ENCODE results near the gene RSPH6A.

The RSPH6A gene

DNA sequence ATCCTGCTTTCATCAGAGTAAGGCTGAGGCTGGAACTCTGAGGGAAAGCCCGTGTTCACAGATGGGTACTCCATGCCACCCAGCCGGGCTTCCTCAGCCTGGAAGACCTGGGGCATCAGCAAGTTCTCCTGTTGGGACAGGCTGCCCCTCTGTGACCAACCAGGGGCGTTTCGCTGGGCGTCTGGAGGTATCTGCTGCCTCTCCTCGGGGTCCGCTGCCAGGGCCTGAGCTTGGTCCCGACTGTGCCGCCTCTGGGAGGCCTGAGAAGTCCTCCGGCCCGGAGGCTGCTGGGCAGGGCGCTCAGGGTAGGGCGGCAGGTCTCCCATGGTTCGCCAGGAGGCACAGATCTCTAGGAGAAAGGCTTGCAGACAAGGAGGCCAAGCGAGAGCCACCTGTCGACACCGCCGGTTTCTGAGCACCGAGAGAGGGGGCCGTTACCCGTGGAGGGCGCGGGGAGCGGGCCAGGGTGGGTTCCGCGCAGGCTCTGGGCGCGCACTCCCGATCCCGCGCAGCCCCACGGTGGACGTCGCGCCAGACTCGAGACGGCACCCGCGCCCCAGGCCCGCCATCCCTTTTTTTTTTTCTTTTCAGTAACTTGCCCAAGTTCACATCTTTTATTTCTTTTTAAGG is at the start of gene RSPH6A:
TSS of gene RSPH6A (minus strand) at position 458 of the 630 bp plus-strand sequence. CDS start at position 326, 132 bp downstream.
- DNase-seq = no peak

DNA sequence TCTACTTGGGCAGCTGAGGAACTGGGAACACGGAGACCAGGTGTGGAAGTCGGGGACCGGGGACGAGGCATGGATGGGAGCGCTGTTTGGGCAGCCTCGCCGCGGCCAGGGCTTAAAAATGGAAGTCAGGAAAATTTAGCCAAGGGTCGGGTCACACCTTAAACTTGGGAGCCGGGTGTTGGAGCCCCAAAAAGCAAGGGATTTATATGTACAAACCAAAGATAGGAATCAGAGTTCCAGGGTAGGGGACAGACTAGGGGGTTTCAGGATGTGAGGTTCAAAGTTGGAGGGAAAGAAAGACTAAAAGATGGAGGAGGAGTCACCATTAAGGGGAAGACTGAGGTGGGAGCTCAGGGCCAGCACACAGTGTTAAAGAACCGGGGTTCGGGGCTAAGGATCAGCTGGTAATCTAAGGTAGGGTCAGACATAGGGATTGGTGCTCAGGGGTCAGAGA is 49.5 kb upstream of the RSPH6A start:
- DNase-seq = no peak

DNA sequence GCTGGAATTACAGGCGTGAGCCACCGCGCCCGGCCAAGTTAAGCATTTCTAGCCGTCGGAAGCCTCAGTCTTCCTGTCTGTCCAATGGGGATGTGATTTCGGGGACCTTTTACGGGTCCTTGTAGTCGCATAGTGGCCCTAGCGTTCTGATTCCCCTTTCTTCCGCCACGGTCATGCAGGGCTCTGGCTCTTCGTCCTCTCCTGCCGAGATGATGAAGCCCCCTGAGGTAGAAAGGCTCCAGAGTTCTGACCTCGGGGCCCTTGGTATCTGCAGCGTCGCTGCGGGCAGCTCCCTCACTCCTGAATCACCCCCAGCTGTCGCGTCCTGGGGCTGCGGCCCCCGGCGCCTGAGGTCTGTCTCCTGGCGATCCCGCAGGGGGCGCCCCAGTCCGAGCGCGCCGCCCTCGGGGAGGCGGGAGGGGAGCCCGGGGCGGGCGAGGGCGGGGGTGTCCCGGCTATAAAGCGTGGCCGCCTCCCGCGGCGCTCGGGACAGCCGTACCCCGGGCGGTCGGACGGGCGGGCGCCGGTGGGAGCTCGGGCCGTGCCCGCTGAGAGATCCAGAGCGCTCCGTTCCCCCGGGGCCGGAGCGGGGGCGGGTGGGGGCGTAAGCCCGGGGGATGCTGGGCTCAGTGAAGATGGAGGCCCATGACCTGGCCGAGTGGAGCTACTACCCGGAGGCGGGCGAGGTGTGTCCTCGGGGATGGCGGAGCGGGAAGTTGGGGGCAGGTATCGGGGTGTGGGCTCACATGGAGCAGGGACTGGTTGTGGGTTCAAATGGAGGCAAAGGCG is 48.9 kb upstream of the RSPH6A start, which contains the start of gene FOXA3:
TSS of gene FOXA3 (plus strand) at position 487 of the 789 bp plus-strand sequence. CDS start at position 618, 131 bp downstream.
- no peak for DNase-seq

DNA sequence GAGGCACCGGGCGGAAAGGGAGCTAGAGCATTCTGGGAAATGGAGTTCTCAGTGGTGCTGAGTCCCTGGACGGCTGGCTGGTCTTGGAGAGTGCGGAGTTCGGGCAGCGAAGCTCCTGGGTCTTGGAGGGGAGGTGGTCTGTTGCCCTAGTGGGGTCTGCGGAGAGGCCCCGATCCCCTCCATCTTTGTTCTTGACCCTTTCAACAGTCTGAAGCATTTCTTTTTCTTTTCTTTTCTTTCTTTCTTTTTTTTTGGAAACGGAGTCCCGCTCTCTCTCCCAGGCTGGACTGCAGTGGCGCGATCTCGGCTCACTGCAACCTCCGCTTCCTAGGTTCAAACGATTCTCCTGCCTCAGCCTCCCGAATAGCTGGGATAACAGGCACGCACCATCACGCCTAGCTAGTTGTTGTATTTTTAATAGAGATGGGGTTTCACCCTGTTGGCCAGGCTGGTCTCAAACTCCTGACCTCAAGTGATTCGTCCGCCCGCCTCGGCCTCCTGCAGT is 48.3 kb upstream of the RSPH6A start:
- DNase-seq = no peak

DNA sequence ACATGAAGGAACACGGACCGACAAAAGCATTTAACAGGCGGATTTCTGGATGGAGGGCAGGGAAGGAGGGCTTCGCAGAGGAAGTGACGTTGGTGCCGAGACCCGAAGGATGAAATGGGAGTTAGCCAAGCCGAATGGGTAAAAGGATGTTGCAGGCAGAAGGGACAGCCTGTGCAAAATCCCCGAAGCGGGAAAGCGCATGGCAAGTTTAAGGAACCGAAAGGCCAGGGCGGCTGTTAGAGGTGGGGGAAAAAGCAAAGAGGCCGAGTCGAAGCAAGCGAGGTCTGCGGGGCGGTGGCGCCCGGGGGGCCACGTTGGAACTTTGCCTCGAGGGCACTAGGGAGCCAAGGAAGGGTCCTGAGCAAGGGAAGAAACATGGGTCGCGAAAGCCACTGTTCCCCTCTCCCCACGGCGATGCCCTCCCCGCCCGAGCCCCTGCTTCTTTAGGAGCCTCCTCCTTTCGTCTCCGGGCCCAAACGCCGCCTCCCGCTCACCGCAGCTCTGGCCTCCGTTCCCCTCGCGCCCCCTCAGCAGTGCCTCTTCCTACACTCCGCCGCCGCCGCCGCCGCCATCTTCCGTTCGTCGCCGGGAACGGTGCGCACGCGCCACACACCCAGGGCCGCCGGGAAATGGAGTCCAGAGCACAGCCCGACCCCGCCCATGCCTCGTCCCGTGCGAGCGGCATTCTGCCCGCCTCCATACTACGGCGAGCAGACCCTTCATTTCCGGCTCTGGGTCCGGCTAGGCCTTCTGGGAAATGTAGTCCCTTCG is 47.6 kb upstream of the RSPH6A start, which contains the start of gene SYMPK:
TSS of gene SYMPK (minus strand) at position 584 of the 771 bp plus-strand sequence. CDS start 8,652 bp downstream, outside the sequence.
- DNase-seq = peak; percentile 99

DNA sequence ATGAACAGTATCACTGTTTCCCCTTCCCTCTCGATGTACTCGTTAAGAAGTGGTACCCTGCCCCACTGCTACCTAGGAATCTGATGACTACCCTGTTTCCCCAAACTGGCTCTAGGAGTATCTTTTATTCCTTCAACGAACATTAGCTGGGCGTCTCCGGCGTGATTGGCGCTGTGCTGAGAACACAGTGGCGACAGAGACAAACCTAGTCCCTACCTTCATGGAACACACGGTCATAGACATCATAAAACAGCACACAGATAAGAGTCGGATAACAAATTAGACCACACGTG is 47.1 kb upstream of the RSPH6A start:
- DNase-seq = no peak

DNA sequence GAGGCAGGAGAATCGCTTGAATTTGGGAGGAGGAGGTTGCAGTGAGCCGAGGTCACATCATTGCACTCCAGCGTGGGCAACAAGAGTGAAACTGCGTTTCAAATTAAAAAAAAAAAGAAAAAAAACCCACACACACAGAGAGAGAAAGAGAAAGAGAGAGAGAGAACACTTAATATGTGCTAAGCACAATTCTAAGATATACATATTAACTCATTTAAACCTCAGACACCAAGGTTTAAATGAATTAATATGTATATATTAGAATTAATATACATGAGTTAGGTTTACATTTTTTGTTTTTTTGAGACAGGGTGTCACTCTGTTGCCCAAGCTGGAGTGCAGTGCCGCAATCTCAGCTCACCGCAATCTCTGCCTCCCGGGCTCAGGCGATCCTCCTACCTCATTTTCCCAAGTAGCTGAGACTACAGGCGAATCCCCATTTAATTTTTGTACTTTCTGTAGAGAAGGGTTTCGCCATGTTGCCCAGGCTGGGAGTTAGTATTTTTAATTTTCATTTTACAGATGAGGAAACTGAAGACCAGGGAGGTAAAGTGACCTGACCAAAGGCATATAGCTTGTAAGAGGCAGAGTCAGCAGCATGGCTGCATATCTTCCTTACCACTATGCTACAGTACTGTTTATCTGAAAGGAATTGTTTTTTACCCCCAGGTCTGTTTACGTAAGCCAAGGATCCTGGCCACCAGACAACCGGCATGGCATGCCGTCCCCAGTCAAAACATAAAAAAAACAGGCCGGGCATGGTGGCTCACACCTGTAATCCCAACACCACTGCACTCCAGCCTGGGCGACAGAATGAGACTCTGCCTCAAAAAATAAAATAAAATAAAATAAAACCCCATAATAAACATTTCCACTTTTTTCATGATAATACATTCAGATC is 45.5 kb upstream of the RSPH6A start:
- no peak for DNase-seq

DNA sequence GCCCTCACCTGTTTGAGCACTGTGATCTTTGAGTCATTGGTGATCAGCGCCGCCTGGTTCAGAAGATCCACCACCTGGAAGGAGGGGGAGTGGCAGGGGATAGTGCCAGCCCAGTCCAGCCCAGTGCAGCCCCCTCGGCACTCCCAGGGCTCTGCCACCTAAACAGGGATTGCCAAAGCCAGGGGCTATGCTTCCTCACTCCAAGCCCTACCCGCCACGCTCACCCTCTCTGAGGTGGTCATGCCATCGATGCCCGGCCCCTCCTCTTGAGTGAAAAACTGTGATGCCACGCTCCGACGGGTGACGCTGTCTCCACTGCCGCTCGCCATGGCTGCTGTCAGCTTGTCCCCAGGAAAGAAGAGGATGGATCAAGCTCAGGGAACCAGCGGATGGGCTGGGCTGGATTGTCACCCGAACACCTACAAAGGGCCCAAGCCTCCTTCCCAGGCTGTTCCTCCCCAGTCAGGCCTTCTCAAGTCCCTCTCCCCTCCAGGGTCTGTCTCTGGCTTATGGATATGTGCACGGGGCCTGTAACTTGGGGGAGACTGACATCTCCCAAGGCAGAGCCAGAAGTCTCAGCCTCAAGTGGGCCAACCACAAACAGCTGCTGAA is 39.2 kb upstream of the RSPH6A start:
- no peak for DNase-seq

DNA sequence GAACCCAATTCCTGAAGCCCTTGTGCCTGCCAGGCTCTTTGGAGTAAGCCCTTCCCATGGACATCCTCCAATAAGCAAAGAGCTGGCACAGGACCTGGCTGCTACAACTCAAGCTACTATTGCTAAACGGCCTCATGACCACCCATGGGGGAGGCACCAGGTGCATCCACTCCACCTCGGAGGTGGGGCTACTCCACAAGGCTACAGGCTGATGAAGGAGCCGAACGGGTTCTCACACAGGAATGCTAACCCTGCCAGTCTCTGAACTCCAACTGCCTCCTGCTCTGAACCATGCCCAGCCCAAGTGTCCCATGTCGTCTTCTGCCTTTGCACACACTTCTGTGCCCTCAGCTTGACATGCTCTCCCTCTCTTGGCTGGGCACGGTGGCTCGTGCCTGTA is 37.9 kb upstream of the RSPH6A start:
- DNase-seq = no peak

DNA sequence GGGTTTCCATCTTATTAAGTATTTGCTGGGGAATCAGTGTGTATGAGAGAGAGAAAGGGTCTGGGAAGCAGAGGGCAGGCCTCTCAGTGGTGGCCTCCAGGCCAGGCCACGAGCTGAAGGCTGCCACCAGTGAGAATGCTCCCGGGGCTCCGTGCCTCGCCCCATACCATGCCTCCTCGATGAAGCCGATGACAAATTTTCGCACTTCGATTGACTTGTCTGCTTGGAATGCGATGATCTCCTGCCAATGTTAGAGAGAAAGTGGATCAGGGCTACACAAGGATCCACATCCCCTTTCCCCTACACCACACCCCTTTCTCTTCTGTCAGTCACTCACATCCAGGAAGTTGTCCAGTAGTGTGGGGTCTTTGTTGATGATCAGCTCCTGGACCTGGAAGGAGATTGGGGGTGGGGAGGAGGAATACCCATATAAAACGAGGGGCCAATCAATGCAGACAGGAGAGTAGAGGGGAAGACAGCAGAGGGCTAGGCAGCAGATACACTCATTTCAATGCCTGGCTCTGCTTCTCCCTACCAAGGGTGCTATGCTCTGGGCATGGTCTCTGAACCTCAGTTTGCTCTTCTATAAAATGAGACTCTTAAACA is 37.1 kb upstream of the RSPH6A start:
- DNase-seq = no peak

DNA sequence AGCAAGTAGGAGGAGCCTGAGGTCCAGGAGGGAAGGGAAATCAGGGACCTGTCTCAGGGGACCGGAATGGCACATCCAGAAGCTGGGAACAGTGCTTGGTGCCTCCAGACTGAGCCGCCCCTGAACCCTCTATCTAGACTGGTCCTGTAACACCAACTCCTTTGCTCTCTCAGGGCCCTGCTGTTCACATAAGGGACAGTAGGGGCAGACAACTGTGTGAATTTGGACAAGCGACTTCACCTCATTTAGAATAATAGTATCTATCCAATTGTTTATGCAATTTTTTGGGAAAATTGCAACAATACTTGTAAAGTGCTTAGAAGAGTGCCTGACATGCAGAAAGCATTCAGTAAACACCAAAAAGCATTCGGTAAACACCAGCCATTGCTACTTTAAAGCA is 33.8 kb upstream of the RSPH6A start:
- no peak for DNase-seq

DNA sequence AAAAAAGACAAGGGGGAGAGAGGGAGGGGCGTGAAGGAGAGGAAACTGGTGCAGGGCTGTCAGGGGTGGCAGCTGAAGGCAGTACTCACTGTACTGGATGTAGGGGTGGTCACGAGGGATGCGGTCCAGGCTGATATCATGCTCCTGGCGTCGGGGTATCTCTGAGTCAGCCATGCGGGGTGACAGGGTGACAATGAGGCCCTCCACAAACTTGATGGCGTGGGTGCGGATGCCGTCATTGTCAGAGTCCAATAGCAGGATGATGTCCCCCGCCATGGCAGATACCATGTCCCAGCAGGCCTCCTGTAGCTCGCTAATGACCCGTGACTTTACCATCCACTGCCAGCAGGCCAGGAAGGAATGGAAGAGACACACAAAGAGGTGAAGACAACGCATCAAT is 32.6 kb upstream of the RSPH6A start:
- DNase-seq = no peak

DNA sequence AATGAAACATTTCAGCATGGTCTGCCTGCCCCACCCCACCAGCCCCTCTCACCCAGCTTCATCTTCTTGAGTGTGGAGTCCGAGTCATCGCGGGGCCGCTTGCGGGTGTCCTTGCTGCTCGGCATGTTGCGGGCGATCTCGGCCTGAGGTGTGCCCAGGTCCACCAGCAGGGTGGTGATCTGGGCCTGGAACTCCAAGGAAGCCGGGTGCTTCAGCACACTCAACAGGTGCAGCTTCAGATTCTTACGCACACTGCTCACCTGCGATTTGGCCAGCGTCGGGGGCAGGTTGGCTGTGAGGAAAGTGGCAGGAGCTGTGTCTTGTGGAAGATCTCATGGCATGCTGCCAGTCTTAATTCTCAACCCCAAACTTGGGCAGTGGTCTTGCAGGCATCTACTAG is 27.1 kb upstream of the RSPH6A start:
- DNase-seq = no peak

DNA sequence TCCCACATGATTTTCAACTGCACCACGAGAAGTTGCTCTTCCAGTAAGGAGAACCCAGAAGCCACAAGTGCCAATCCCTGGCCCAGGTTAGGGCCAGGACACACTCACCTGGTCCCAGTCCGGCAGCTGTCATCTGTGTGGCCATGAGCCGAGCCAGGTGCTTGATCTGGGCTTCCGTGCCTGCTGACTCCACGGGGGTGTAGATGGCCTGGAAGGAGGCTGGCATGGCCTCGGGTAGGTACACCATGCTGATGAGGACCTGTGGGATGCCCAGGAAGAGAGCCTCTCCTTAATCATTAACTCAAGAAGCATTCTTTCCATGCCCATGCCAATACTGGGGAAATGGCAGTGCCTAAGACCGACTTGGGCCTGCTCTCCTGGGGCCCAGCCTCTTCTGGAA is 19.9 kb upstream of the RSPH6A start:
- no peak for DNase-seq

DNA sequence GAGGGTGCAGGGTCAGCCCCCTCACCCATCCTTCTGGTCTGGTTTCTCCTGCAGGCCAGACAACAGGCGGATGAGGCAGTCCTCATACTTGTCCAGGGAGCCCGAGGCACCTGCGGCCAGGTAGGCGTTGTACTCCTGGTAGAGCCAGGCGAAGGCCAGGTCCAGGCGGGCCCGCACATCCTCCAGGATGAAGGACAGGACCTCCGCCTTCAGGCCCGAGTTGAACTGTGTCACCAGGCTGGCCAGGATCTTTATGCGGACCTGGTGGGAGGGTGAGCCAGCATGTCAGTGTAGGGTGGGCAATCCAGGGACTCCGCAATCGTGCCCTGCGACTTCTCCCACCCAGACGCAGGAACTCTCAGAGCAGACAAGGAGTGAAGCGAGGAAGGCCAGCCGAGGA is 13.8 kb upstream of the RSPH6A start:
- no peak for DNase-seq

DNA sequence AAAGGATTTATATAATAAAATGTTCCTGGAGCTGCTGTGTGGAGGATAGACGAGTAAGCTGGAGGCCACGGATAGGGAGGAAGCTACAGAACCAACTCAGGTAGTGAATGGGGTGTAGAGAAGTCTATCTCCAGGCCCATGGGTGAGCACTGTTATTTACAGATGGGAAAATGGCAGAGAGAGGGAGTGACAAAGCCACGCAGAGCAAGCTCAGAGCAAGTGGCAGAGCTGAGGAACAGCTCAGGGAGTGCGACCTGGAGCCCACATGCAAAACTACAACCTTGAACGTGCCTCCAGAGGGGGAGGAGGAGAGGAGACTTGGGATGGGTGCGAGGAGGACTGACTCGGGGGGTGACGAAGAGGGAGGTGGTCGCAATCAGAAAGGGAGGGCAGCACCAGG is 13.4 kb upstream of the RSPH6A start:
- DNase-seq = no peak

DNA sequence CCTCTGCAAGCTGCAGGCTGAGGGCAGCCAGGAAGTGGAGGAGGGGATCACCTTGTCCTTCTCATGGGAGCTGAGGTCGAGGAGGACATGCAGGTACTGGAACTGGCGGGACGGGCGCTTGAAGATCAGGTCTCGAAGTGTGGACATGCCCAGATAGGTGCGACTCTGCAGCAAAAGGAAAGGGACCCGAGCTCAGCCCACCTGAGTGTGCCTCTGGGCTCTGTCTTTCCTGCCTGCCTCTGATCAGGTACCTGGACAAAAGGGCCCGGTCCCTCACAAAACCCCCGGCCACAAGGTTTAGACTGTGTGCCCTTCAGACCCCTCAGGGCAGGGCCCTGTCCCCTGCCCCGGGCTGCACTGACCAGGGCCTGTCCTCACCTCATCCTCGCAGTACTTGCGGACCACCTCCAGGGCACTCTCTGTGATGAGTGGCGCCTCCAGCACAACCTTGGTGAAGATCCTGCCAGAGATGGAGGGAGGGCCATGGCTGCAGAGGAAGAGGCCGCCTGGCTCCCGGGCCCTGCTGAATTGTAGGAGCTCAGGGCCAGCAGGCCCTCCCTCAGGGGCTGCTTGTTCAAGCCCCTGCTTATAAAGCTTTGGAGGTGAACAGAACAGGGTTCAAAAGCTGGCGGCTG is 12.5 kb upstream of the RSPH6A start:
- DNase-seq = no peak

DNA sequence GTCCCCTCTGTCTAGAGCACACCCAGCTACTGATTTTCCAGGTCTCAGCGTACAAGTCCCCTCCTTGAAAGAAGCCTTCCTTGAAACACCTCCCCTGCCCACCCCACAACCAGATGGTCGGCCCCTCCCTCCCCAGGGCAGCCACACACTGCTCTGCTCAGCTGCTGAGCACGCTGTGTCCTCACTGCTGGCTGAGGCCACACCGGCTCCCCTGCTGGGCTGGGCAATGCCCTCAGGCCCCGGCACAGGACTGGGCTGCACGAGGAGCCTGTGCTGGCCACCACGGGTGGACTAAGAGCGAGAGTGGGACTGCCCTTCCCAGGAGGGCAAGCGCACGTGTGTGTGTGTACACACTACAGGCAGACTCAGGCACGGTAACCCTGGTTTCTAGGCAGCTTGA is 11.8 kb upstream of the RSPH6A start:
- DNase-seq = no peak

DNA sequence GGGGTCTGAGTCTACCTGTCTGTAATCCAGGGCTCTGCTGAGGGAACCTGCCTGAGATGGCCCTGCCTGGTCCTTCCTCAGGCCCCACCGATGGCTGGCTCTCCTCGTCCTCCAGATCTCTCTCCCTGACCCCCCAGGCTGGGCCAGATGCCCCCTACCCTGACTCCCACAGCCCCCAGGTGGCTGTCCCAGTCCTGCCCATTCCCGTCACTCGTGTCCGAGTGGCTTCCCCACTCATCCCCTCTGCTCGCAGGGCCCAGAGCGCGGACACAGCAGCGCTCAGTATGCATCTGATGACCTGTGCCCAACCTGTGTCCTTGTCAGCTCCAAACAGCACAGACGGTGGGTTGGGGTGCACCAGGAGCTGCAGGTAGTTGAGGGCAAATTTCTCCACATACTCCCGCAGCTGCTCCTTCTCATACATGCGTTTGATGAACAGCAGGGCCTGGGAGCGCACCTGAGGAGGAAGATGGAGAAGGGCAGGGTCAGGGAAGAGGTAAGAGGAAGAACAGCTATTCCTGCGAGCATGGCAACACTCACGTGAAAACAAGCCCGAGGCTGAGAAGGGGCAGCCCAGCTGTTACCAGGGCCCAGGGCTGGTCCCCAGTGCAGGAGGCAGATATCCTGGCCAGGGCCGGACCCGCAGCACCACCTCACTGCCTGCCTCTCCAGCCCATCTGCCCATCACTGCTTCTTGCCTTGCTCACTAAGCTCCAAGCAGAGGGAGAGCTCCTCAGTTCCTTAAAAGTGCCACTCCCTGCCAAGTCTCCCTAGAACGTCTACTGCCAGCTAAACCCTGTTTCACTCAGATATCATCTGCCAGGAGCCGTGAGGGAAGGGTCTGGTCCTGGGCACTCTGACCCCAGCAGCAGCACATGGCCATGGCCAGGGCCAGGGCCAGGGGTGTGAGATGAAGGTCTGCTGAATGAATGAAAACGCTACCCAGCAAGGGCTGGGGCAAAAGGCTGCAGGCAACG is 11.1 kb upstream of the RSPH6A start:
- DNase-seq = no peak

DNA sequence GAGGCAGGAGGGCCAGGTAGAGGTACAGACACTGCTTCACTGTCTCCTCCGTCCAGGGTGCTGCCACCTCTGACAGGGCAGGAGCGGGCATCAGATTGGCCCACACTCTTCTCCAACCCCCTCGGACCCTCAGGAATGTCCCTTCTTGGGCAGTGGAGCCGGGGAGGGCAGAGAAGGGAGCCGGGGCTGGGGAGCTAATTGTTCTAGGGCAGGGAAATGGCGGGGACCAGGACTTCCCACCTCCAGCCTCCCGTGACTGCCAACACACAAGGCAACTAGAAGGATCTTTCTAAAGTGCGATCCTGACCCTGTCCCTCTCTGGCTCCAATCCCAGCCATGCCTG is 10.1 kb upstream of the RSPH6A start:
- no peak for DNase-seq
